GM18502 (cell line): ENCODE results near the gene XRCC4.
"Not testable (repeated sequence)": the region's sequence is repeated elsewhere in the genome, so short reads cannot be mapped to it uniquely, and the experiment has no call there.

Experiments
- ATAC-seq: cut with Tn5 transposase; IDR thresholded peaks from one replicate; pipeline ENCODE4 v1.9.1; 2021; ENCODE audit warnings: mild to moderate bottlenecking; ENCODE audit not compliant: unreplicated experiment, poor library complexity

Gene XRCC4

DNA sequence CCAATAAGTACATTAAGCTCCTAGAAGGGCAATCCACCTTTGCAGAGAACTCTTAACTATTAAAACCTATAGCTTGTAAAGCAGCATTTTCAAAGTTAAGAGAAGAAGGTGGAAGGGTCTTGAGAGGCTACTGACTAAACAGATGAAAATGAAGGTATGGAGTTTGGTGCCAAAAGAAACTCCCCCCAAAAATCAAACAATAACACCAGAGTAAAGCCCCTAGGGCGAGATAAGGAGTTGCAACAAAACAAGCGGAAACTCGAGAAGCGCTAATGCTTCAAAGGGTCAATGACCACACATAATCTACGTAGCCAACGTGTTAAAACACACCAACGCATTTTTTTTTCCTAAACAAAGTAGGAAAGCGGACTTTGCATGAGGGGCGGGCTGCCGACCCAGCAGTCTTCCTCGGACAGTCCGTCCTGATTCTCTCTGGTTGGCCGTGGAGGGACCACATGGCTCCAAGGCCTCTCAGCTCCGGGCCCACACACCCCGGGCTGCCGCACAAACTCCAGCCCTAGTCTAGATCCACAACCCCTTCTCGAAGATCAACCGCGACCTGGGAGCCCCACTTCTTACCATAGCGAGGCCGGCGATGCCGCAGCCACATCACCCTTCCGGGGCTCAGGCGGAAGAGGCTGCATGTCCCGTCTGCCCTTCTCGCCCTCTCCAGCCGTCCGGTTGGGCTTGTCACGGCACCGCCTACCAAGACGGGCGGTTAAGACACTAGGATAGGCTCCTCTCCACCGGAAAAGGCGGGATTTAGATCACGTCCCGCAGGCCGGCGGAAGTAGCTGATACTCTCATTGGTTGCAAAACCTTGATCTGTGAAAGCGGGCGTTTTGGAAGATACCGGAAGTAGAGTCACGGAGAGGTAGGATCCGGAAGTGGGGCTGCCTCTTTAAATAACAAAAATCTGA is at the start of gene XRCC4, which contains the start of gene TMEM167A:
Gene XRCC4, plus strand, starts transcription at position 806 of the 920 bp plus-strand sequence. CDS start 27,373 bp downstream, outside the sequence.
Gene TMEM167A, minus strand, starts transcription at position 653 of the 920 bp plus-strand sequence. Its CDS starts 71 bp downstream, at position 582.
- ATAC-seq = peak; percentile 98

DNA sequence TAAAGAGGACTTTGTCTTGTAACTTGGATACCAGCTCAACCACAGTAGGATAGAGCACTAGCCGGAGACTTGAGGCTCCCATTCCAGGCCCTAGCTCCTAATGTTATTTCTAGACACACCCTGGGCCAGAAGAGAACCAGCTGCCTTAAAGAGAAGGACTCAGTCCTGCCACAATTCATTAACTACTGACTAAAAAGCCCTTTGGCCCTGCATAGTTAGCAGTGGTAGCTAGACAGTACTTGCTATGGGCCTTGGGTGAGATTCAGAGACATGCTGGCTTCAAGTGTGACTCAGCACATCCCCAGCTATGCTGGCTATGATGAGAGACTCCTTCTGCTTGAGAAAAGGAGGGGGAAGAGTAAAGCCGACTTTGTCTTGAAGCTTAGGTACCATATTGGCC is 47.4 kb upstream of the XRCC4 start:
- ATAC-seq = no peak

DNA sequence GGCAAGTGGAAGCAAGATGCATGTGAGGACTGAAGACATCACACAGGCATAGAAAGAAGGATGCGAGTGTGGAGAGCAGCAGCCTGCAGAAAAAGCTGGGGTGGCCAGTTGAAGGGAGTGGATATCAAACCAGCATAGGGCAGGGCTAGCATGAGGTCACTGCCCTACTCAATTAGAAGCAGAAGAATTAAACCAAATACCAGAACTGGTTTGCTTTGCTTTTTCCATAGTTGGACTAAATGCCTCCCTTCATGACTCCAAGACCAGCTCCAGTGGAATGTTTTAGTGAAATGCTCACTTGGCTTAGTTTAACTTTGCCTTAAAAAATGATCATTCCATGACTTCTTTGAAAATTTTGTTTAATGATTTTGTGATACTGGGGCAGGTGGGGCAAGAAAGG is 46.0 kb upstream of the XRCC4 start:
- no peak for ATAC-seq

DNA sequence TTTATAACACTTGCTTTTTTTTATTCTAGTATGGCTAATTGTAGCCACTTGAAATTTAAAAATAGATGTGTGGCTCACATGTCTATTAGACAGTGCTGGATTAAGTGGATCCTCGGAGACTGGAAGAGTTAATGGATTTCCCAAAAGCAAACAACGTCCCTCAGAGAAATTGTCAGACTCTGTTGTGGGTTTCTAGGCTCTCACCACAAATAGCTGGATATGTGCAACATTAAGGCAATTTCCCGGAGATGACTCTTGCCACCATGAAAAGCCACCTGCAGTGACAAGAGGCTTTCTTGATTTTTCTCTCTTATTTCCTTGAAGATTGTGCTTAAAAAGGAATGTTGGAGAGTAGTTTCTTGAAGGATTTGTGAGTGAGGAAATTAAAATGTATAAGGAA is 43.3 kb upstream of the XRCC4 start:
- no peak for ATAC-seq

DNA sequence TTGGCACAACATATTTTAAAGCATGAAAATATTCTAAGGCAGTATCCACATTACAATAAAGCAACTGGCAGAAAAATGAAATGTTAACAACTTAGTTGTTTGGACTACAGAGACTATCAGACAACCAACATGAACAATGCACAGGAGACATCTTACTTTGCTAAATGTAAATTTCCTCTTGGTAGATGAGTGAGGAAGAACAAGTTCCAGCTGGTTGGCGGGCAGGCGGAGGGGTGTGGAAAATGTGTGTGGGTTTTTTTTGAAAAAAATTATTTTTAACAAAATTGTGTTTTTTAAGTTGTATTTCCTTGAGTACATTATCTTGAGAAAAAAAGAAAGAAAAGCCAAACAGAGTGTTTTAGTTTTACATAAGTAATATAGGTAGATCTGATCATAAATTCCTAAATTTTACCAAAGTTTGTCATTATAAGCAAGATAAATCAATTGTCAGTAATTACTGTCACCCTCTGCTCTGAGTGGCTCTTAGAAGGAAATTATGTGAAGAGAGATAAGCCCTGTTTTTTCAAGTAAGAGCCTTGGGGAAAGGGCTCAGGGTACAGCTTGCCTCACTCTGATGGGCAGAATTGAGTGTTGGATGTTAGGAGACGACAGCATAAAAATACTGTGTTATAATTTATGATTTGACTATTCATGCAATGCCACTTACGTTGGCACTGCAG is 42.7 kb upstream of the XRCC4 start:
- no peak for ATAC-seq

DNA sequence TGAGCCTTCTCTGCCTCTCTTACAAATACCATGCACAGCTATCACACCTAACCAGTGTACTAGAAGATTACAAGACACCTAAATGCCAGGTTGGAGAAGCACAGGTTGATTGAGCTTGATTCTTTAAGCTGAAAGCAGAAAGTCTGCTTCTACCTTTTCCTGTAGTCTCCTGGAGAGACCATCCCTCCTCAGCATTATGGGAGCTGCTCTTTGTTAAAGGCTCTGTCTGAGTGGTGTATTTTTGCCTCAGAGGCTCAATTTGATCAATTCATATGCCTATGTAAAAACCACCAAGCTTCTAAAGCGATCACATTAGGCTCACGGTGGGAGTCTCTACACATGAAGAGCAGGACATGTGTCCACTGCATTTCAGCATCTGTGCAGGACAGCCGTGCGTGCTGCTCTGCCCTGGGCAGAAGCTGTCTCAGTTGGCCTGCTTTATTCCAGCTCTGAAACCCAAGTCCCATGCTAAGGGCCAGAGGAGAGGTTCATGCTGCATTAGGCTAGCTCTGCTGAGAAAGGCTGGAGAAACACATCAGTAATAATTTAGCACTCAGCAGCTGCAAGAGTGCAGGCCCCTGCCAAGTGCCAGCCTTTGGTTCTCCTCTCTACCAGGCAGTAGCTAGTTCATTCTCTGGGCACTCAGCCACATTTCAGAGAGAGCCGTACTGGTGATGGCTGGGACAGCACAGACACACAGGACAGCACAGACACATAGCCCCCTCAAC is 41.8 kb upstream of the XRCC4 start:
- no peak for ATAC-seq

DNA sequence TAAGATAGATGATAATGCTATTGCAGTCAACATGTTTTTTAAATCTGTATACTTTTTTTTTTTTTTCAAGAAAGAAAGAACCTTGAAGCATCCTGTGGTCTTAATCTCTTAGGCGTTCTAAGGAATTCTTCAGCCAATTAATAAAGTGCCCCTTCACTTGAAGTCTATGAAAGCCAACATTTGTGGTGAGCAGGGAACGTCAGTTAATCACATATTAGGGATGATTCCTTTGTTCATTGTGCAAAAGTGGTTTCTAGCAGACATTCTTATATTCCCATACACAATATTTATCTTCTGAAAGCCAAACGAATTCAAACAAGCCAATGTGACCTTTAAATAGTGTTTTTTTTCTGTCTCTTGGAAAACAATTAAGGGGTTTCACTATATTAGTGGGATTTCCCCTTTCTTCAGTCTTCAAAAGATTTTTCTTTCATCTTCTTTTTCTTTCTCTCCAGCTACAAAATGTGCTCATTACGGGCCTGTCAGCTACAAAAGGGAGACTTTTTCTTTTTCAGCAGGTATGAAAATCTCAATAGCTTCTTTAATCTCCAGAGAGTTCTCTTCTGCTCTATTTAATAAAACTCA is 40.3 kb upstream of the XRCC4 start:
- no peak for ATAC-seq

DNA sequence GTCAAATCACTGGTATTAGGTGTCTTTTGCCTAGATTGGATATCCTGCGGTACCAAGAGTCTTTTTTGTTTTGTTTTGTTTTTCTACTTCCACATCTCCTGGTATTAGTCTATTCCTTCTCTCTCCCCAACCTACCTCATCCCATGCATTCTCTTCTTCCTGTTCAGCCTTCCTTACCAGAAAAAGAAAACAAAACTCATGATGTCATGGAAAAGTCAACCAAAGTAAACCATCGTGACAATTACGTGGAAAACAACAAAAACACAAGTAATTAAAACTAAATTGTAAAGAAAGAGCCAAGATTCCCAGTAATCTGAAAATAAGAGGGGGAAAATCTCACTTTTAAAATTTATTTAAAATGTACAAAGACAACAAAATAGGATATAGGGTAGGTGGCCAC is 38.4 kb upstream of the XRCC4 start:
- ATAC-seq = no peak

DNA sequence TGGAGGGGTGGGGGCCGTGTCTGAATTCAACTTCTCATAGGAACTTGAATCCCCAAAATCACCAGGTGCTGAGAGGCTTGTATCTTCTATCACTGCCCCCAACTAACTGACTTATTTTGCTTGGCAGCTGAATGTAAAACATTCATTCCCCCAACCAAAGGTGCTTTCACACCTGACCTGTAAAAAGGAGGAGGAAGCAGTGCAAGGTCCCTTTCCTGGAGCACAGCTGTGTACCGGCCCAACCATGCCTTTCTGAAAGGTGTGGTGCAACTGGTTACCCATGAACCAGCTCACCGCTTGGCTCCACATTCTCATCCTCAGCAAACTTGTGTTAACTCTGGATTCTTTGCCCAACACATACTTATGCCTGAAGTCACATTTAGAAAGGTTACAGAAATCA is 34.8 kb upstream of the XRCC4 start:
- no peak for ATAC-seq

DNA sequence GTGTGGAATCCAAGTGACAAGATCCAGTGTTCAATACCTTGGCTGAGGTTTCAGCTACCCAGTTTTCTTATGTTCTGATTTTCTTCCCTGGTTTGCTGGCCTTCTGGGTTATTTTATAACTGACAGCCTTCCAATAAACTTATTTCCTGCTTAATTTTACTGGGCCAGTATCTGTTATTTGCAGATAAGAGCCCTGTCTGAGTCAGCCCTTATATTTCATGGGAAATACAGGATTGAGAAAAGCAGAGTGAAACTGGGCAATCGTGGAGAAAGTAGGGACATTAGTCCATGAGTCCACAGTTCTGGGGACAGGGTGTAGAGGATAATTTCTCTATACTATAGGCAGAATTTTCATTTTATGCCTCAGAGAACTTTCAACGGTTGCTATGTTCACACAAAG is 32.4 kb upstream of the XRCC4 start:
- no peak for ATAC-seq

DNA sequence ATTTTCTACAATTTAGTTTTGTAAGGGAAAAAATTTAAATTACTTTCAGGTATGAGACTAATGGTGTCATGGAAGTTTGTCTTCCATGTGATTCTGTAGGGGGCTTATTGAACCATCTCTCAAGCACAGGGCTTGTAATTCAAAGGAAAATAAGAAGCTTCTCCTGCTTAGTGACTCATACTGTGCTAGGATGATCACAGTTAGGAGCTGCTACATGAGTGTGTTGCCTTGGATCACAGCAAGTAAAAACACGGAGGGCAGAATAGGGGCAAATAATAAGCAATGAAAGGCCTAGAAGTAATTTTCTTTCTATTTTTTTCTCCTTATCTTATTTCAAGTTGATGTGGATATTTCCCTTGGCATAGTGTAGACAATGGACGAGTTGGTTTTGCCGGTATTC is 29.1 kb upstream of the XRCC4 start:
- no peak for ATAC-seq

DNA sequence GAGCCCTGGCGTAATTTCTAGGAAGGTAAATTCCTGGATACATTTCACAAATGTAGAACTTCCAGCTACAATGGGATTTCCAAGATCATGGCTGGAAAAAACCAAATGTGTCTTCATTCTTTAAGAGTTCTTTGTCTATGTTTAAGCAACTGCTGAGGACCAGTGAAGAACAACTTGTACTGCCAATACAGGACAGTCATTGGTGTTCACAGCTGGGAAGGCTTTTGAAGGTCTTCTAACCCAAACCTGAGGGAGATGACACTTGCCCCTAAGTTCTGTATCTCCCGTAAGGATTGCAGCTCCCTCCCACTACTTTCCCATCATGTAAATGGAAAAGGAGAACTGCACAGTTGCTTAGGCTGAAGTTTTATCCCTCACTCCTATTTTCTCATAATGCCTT is 28.5 kb upstream of the XRCC4 start:
- no peak for ATAC-seq

DNA sequence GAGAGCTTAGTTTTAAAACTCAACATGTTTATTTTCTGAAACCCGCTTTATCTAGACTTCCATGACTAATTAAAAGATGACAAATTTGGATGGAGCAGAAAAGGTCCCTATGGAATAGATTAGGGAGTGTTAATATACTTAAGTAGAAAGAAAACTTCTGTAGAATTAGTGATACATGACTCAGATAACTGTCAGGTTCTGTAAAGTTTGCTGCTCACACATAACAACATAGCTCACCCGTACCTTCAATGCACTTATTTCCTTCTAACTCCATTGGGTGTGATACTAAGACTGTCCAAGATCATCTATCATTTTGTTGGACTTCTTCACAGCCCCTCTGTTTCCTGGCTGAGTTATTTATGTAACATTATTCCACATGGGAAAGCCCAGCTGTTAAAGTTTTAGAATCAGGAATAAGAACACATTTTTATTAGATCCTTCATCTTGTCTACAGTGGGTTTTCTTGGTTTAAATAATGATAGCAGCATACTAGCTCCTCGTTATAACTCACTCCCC is 27.9 kb upstream of the XRCC4 start:
- no peak for ATAC-seq

DNA sequence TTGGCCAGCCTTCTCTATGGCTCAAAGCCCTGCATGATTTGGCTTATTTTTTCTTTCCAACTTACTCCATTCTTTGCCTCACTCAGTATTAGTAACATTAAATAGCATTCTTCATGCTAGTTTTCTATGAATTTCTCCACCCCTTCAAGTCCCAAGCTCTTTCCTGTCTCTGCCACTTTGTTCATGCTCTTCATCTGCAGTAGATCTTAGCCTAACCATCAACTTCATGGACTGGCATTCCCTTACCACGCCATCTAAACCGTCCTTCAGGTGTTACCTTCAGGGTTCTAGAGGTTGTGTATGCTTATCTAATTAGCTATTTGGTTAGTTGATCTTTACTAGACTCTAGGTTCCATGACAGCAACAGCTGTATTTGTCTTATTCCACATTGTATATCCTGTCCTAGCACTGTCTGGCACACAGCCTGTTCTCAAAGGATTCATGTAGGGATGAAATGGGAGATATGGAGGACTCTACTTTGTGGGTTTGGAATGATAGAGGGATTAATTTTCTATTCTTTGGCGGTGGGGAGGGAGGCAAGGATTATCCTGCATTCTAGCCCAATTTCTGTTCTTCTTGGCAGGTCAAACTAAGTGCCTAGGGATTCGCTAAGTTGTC is 26.5 kb upstream of the XRCC4 start:
- ATAC-seq = no peak

DNA sequence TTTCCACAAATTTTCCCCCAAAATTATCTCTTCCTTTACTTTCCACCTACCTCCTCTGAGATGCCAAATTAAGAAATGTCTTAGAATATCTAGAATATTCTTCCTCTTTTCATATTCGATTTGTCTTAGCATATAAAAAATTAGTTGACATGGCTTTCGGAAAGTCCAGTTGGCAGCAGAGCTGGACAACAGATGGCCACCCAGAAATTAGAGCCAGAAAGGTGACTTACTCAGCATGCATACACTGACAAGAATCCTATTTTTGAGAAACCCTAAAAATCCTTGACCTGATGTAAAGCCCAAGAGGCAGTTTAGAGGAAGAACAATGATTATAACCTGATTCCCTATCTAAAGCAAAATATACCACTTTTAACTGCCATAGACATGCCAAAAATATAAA is 22.2 kb upstream of the XRCC4 start:
- no peak for ATAC-seq

DNA sequence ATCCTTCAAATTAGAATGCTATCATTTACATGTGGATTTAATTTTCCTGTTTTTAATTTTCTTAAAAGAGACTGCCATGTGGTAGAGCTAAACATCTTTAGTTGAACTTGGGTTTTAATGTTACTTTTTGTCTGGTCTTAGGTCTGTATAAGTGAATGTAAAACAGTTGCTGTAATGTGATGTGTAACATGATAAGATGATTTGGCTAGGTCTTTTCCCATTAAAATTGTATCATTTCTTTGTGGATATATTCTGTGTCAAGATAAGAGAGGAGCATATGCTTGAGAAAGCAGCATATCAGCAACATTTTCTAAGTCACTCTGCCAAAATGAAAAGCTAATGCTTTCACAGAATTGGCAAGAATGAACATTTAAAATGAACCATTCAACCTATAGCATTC is 18.6 kb upstream of the XRCC4 start:
- ATAC-seq = no peak

DNA sequence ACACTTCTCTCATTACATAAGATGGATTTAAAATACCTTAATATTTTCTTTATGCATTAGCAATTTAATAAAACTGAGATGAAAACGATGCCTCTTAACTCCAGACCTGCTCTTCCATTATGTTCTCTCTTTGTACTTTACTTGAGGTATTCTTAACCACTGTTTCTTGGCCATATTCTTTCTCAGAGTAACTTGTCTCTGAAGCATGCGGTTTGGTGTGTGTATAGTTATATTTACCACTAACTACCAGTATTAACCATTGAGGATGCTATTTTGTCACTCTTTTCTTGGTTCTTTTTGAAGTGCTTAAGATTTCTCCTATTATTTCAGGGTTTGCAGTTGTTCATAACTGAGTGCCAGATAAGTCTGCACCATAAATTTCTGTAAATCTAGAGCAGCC is 18.0 kb upstream of the XRCC4 start:
- no peak for ATAC-seq

DNA sequence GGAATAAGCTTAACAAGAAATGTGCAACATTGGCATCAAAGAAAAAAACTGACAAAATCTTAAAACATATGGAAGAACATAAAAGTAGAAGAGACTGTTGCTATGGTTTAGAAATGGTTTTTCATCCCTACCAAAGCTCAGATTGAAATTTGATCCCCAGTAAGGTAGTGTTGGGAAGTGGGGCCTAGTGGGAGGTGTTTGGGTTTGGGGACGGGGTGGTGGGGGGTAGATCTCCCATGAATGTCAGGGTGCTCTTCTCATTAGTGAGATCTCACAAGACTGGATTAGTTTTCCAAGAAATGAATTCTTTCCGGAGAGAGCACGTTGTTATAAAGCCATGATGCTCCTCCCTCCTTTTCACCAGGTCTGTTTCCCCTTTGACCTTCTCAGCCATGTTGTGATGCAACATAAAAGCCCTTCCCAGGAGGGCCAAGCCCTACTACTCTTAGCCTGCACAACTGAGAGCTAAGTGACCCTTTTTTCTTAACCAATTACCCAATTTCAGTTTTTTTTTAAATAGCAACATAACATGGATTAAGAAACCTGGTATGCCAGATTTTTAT is 10.7 kb upstream of the XRCC4 start:
- ATAC-seq = no peak

DNA sequence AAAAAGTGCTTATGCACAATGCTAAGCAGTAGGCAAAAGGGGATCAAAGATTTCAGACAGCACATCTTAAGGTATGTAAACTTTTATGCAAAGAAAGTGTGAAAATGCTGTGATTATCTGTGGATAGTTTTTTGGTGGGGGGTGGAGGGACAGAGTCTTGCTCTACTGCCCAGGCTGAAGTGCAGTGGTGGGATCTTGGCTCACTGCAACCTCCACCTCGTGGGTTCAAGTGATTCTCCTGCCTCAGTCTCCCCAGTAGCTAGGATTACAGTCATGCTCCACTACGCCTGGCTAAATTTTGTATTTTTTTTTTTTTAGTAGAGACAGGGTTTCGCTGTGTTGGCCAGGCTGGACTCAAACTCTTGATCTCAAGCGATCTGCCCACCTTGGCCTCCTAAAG is 10.0 kb upstream of the XRCC4 start:
- ATAC-seq = not testable (repeated sequence)
